Measurements from ENCODE around the gene UGT1A1.

DNA sequence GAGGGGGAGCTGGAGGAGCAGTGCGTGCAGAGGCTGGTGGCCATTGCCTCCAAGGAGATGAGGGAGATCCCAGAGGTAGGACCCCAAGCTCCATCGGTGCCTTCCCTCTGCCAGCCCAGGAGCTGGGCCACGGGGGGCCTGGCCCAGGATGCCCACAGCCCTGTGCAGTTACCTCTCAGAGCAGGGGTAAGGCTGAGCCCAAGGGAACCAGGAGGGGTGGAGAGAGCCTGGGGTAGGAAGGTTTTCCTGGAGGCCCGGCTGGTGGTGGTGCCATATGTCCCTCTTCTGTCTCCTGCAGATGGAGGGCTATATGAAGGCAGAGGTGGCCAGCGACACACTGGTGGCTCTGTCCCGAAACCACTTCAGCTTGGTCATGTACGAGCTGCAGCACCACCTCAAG, 29.5 kb downstream of the UGT1A1 start:
- TF ChIP-seq, protein P1, sequence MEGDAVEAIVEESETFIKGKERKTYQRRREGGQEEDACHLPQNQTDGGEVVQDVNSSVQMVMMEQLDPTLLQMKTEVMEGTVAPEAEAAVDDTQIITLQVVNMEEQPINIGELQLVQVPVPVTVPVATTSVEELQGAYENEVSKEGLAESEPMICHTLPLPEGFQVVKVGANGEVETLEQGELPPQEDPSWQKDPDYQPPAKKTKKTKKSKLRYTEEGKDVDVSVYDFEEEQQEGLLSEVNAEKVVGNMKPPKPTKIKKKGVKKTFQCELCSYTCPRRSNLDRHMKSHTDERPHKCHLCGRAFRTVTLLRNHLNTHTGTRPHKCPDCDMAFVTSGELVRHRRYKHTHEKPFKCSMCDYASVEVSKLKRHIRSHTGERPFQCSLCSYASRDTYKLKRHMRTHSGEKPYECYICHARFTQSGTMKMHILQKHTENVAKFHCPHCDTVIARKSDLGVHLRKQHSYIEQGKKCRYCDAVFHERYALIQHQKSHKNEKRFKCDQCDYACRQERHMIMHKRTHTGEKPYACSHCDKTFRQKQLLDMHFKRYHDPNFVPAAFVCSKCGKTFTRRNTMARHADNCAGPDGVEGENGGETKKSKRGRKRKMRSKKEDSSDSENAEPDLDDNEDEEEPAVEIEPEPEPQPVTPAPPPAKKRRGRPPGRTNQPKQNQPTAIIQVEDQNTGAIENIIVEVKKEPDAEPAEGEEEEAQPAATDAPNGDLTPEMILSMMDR (IDR thresholded peaks at IDR 0.05; ENCODE audit: insufficient read depth, low read length, poor library complexity, severe bottlenecking): no peak
- no peak for TF ChIP-seq EZH2phosphoT487 (conservative IDR thresholded peaks at IDR 0.05; ENCODE audit: low read length)
